NCI-H2171 treated with DMSO at 0.1 percent for 48 hours (cell line): ENCODE data around the gene SGK1.
"Not testable (repeated sequence)": the region's sequence is repeated elsewhere in the genome, so short reads cannot be mapped to it uniquely, and the experiment has no call there.

Source experiments
- DNase-seq: peaks from one replicate; lab custom pipeline; 2025; lab: John Stamatoyannopoulos, UW

Gene SGK1

GRCh38 chr6:134304381-134304780, 13.5 kb downstream of the SGK1 start:
- DNase-seq, result not testable (repeated sequence)

DNA sequence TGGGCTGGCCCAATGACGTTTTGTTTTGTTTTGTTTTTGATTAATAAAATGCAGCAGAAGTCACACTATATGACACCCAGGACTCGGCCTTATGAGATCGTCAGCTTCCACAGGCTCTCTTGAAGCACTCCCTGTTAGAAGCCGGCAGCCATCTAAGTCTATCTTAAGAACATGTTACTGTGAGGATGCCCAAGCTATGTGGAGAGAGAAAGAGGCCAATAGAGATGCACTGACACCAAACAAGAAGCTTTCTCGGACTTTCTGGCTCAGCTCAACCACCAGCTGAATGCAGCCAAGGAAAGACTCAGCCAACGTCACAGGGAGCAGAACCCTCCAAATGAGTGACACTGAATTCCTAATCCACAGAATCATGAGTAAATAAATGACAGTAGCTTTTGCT, 14.0 kb downstream of the SGK1 start:
- DNase-seq, result no peak

- DNase-seq, result peak; percentile 33
Measured at GRCh38 chr6:134299236-134299635, 18.7 kb downstream of the SGK1 start.

DNA sequence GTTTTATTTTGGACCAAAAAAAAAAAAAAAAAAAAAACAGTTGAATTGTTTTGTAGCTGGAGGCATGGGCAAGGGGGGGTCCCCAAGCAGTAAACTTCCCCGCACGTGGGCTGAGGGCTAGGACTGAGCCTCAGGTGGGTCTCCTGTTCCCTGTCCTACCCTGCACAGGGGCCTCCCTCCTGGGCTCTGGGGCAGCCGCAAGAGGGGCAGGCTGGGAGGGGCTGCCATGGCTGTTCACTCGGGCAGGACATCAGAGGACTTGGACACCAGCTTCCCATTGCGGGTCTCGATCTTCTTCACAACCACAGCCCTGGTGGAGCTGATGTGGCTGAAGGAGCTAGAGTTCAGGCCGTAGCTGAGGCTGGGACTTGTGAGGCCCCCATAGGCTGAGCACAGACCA, 21.1 kb downstream of the SGK1 start:
- DNase-seq, result no peak

DNA sequence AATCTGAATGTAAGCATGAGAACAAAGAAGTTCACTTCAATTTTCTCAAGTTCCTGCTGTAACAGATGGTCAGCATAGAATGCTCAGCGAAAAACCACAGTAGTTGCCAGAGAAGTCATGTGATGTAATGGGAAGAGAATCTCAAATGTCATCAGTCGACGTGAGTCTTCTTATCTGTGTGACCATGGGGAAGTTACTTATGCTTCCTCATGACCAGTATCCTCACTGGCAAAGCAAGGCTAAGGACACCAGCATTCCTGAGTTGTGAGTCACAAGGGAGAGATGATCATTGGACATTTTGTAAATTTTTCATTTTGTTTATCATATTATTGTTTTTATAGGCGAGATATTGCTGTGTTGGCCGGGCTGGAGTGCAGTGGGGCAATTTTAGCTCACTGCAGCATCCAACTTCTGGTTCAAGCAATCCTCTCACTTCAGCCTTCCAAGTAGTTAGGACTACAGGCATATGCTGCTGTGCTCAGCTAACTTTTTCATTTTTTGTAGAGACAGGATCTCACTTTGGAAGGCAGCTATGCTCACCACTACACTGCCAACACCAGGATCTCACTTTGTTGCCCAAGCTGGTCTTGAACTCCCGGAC, 21.9 kb downstream of the SGK1 start:
- peak; percentile 81 for DNase-seq

DNA sequence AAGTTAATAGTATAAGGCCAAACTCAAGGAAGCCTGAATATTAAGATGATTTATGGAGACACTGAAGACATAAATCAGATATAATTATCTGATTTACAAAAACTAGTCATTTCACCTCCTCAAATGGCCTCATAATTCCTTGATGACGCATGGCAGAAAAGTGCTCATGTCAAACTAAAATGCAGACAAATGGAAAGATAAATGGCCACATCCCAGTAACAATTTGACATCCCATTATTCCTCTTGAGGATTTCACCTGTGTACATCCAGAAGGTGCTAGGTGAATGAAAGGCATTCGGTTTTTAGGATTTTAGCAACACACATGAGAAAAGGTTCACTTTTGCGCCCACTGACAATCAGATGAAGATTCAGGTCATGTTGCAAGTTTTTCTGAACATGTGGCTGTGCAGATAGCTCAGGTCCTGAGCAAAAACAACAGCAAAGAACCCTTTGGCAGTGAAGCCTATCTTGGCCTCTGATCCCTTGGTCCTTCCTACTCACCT, 24.2 kb downstream of the SGK1 start:
- no peak for DNase-seq

DNA sequence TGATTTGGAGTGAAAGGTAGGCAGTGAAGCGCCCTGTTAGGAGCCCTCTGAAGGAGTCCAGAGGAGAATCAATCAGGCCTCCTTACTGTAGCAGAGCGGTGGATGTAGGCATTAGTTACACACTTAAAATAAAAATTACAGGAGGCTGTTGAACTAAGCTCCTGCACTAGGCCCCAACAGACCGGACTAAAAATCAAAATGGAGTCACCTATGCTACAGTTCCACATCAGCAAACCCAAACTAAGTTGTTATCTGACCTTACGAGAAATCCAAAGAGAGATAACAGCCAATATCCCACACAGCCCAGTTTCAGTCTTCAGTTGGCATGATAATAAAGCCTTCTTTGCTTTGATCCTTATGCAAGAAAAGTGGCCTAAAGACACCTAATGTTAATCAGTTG, 26.8 kb downstream of the SGK1 start:
- DNase-seq, result no peak

DNA sequence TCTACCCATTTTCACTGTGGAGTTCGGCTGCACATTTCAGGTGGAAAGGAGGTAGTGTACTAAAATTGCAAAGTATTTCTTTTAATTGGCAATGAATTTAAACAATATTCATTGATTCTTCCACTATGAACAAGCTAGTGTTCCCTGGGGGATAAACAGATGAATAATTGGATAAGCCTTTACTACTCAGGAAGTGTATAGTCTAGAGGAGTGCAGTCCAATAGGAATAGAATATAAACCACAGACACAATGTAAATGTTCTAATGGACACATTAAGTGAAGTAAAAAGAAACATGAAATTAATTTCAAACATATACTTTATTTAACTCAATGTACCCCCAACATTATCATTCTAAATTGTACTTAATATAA, 28.7 kb downstream of the SGK1 start:
- no peak for DNase-seq

DNA sequence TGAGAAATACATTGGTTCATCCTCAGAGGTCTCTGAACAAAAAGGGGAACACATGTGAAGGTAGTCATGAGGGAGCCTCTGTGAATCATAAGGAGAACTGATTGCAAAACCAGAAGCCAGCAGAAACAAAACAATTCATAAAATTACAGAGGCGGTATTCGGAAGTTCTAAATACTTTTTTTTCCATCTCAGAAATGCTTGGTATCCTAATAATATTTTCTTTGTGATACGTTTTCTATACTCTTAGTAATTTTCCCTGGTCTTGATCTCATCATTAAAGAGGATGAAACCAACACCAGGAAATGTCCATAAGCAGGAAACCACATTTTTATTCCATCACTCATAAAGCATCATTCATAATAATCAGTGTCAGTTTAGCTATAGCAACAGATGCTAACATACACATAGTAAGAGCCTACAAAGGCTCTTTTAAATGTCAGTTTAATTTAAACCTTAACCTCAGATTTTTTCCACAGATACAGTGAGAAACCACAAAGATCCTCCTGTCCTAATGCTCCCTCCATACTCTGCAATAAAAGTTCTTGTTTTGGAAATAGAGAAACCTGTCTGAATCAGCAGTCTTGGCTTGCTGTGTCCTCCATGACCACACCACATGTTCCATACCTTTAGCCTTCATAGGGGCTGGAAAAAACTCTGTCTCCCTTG, 29.2 kb downstream of the SGK1 start:
- no peak for DNase-seq

GRCh38 chr6:134287859-134288537, 29.9 kb downstream of the SGK1 start:
- no peak for DNase-seq

DNA sequence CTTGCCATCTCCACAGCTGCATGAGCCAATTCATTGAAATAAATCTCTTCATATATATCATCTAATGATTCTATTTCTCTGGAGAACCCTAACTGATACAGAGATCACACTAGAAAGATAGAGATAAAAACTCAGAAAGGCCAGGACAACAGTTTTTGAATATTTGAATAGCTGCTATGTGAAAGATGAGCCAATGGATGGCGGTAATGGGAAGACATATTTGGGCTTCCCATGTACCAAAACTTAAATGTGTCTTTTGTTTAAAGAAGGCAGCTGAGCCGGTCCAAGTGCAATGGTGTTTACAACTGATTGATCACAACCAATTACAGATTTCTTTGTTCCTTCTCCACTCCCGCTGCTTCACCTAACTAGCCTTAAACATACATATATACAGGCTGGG, 35.1 kb downstream of the SGK1 start:
- DNase-seq, result no peak

DNA sequence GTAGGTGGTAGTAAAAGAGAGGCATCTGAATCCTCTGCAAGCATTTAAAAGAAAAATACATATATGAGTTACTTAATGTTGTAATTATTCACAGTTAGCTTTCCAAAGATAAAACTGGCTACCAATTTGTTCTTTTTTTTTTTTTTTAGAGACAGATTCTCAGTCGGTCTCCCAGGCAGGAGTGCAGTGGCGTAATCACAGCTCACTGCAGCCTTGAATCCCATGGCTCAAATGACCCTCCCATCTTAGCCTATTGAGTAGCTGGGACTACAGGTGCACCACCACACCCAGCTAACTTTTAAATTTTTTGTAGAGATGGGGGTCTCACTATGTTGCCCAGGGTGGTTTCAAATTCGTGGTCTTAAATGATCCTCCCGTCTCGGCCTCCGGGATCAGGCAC, 36.5 kb downstream of the SGK1 start:
- no peak for DNase-seq

GRCh38 chr6:134278000-134278399, 39.9 kb downstream of the SGK1 start:
- DNase-seq, result no peak

GRCh38 chr6:134276891-134277377, 41.0 kb downstream of the SGK1 start:
- not testable (repeated sequence) for DNase-seq

- DNase-seq, result no peak
Measured at GRCh38 chr6:134272374-134272773, 45.5 kb downstream of the SGK1 start.

- peak; percentile 83 for DNase-seq
Measured at GRCh38 chr6:134267917-134268361, 50.0 kb downstream of the SGK1 start.

GRCh38 chr6:134266776-134267175, 51.1 kb downstream of the SGK1 start:
- DNase-seq, result no peak

DNA sequence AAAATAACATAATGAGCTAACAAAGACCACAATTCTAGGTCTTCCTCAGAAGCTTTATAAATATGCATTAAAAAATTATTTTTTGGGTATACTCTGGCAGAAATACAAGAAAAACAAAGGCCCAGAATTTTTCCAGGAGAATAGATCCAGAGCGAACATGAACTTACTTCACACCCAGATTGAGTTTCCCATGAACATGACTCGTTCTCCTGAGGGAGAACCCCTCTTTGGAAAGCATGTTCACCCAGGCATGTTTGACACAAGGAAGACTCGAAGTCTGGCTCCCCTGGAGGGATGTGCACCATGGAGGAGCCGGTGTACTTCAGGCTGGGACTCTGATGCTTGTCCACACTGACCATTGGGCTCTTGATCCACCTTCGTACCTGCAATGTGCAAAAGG, 56.1 kb downstream of the SGK1 start:
- DNase-seq, result peak; percentile 15

DNA sequence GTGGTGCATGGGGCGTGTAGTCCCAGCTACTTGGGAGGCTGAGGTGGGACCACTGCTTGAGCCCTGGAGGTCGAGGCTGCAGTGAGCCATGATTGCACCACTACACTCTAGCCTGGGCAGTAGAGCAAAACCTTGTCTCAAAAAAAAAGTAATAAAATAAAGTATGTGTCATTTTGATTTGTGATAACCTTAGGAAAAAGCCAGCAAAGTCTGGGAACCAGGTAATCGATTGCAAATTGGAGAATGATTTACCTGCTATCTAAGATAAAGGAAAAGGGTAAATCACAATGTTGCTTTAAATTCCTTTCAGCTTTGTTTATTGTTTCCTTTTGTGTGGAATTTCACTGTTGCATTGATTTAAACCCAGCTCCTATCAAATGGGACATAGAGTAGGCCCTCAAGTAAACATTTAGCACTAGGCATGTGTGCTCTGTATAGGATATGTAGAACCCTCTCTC, 59.0 kb downstream of the SGK1 start:
- DNase-seq, result no peak

DNA sequence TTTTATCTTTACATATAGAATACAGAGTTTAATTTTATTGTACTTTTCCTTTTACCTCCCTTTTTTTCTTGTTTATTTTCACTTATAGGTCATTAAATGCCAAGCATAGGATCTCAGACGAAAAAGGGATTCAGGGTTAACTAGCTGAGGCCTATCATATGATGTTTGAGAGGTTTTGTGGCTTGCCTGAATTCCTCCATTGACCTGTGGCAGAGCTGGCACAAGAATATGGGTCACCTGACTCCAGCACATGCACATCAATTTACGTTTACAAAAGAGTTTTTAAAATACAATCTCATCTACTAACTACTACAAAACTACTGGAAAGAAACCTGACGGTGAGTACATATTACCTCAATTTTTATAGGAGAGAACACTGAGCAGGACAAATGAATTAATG, 60.4 kb downstream of the SGK1 start:
- DNase-seq, result no peak

- no peak for DNase-seq
Measured at GRCh38 chr6:134256862-134257261, 61.0 kb downstream of the SGK1 start.

GRCh38 chr6:134255280-134255679, 62.6 kb downstream of the SGK1 start:
- not testable (repeated sequence) for DNase-seq

DNA sequence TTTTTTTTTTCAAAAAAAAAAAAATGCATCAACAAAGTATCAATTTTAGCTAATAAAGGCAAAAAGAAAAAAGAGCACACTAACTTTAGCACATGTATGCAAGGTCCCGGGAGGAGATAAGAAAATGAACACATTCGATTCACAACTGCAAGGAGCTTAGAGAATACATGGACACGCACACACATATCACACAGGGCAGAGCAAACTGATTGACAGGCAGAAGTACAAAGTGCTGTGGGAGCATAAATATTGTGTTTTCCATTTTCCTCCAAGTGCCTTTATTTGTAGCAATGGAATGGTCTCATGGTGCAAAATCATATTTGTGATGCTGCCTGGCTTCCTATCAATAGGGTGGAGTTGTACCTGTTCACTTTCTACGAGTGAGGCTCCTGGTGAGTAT, 63.8 kb downstream of the SGK1 start:
- no peak for DNase-seq
